GM19467 (cell line): Measurements from ENCODE around the gene TGM6.

Experiments used
- ATAC-seq: cut with Tn5 transposase; IDR thresholded peaks from one replicate; pipeline ENCODE4 v1.9.1; 2021; ENCODE audit warnings: mild to moderate bottlenecking, moderate library complexity; ENCODE audit not compliant: unreplicated experiment

Gene TGM6

GRCh38 chr20:2380601-2381000 is at the start of gene TGM6:
TGM6 (plus strand) TSS chr20:2380901; CDS start chr20:2380969, 68 bp downstream.
- ATAC-seq = no peak

- ATAC-seq = no peak
Measured at GRCh38 chr20:2331106-2331505, 49.6 kb upstream of the TGM6 start.

- ATAC-seq = no peak
Measured at GRCh38 chr20:2331901-2332565, 48.7 kb upstream of the TGM6 start.

GRCh38 chr20:2332711-2333110 is 48.0 kb upstream of the TGM6 start:
- ATAC-seq = no peak

- no peak for ATAC-seq
Measured at GRCh38 chr20:2333821-2334220, 46.9 kb upstream of the TGM6 start.

- no peak for ATAC-seq
Measured at GRCh38 chr20:2335096-2335870, 45.4 kb upstream of the TGM6 start.

- no peak for ATAC-seq
Measured at GRCh38 chr20:2336471-2336870, 44.2 kb upstream of the TGM6 start.

- no peak for ATAC-seq
Measured at GRCh38 chr20:2337142-2337541, 43.6 kb upstream of the TGM6 start.

- no peak for ATAC-seq
Measured at GRCh38 chr20:2338411-2339066, 42.2 kb upstream of the TGM6 start.

- ATAC-seq = no peak
Measured at GRCh38 chr20:2340136-2340535, 40.6 kb upstream of the TGM6 start.

GRCh38 chr20:2340823-2341222 is 39.9 kb upstream of the TGM6 start:
- ATAC-seq = no peak

- no peak for ATAC-seq
Measured at GRCh38 chr20:2341336-2341735, 39.4 kb upstream of the TGM6 start.

- no peak for ATAC-seq
Measured at GRCh38 chr20:2342243-2342642, 38.5 kb upstream of the TGM6 start.

GRCh38 chr20:2346188-2346587 is 34.5 kb upstream of the TGM6 start:
- no peak for ATAC-seq

- ATAC-seq = no peak
Measured at GRCh38 chr20:2348336-2348735, 32.4 kb upstream of the TGM6 start.

GRCh38 chr20:2349801-2350200 is 30.9 kb upstream of the TGM6 start:
- ATAC-seq = no peak

- no peak for ATAC-seq
Measured at GRCh38 chr20:2350606-2351005, 30.1 kb upstream of the TGM6 start.

GRCh38 chr20:2353231-2353630 is 27.5 kb upstream of the TGM6 start:
- no peak for ATAC-seq

GRCh38 chr20:2357114-2357513 is 23.6 kb upstream of the TGM6 start:
- no peak for ATAC-seq

GRCh38 chr20:2358006-2358405 is 22.7 kb upstream of the TGM6 start:
- ATAC-seq = no peak

GRCh38 chr20:2361035-2361593 is 19.6 kb upstream of the TGM6 start:
- no peak for ATAC-seq

GRCh38 chr20:2363187-2363586 is 17.5 kb upstream of the TGM6 start:
- ATAC-seq = no peak
